HEK293 (cell line): ENCODE measurements around the gene FBXL13.

Experiments
- CTCF ChIA-PET: fragments of 350-600 bp; formaldehyde crosslinking; extraction: SDS; loops from one replicate; lab custom pipeline; 2021; ENCODE audit warnings: antibody characterized with exemption; lab: Yijun Ruan, JAX
- POLR2A ChIA-PET: fragments of 300-600 bp; formaldehyde crosslinking; extraction: SDS; loops from one replicate; lab custom pipeline; 2020; ENCODE audit warnings: antibody characterized with exemption, inconsistent platforms; lab: Yijun Ruan, JAX
- H3K27ac ChIP-seq: fragments of 200-500 bp; sonication (Bioruptor generic); 2 replicates; pipeline ENCODE4 v1.5.1; 2014; ENCODE audit warnings: low read depth, low read length, control low read depth, inconsistent platforms; ENCODE audit errors: extremely low read depth
- H3K36me3 ChIP-seq, 2 experiments: fragments of 200-500 bp in 1 of 2; sonication (Bioruptor generic) in 1 of 2; 1 replicate in 1 of 2; 2 replicates in 1 of 2; pipeline ENCODE4 v1.5.1; 2014 to 2017; ENCODE audit warnings: inconsistent platforms in 2 of 2, low read length in 2 of 2; ENCODE audit not compliant: control insufficient read depth in 2 of 2, insufficient read depth in 1 of 2
- H3K4me1 ChIP-seq: fragments of 200-500 bp; sonication (Bioruptor generic); 2 replicates; pipeline ENCODE4 v1.5.1; 2014; ENCODE audit warnings: mild to moderate bottlenecking, low read length, inconsistent platforms; ENCODE audit not compliant: control insufficient read depth, insufficient read depth
- H3K4me3 ChIP-seq: 2 replicates; pipeline ENCODE4 v1.5.1; 2011; ENCODE audit warnings: low read depth, mild to moderate bottlenecking, control low read depth, low read length, moderate library complexity
- H3K9me3 ChIP-seq: fragments of 200-500 bp; sonication (Bioruptor generic); 2 replicates; pipeline ENCODE4 v1.5.1; 2014; ENCODE audit warnings: low read depth, low read length, inconsistent platforms; ENCODE audit not compliant: control insufficient read depth, insufficient read depth
- ATF2 ChIP-seq: fragments of 450-650 bp; formaldehyde crosslinking; IDR thresholded peaks from 2 replicates; pipeline ENCODE4 v1.5.1; 2016; ENCODE audit warnings: missing biosample characterization, missing genetic modification characterization, low read depth
- KLF8 ChIP-seq: fragments of 450-650 bp; formaldehyde crosslinking; IDR thresholded peaks from 2 replicates; pipeline ENCODE4 v1.5.1; 2016; ENCODE audit warnings: missing biosample characterization, missing genetic modification characterization
- SETDB1 ChIP-seq: IDR thresholded peaks from one replicate; pipeline ENCODE4 v1.6.1; 2017; ENCODE audit warnings: mild to moderate bottlenecking, low read length, moderate library complexity, mixed read lengths; ENCODE audit not compliant: insufficient read length
- TCF7L2 ChIP-seq: IDR thresholded peaks from 2 replicates; pipeline ENCODE4 v1.6.1; 2011; ENCODE audit warnings: low read depth, mild to moderate bottlenecking, inconsistent platforms, low read length, moderate library complexity, borderline replicate concordance
- YY1 ChIP-seq: fragments of 450-650 bp; formaldehyde crosslinking; IDR thresholded peaks from 2 replicates; pipeline ENCODE4 v1.5.1; 2018; ENCODE audit warnings: missing biosample characterization, missing genetic modification characterization
- ZBTB10 ChIP-seq: fragments of 450-650 bp; formaldehyde crosslinking; IDR thresholded peaks from 2 replicates; pipeline ENCODE4 v1.5.1; 2016; ENCODE audit warnings: missing biosample characterization, missing genetic modification characterization
- ZBTB17 ChIP-seq: fragments of 450-650 bp; formaldehyde crosslinking; IDR thresholded peaks from 2 replicates; pipeline ENCODE4 v1.5.1; 2016; ENCODE audit warnings: missing biosample characterization, missing genetic modification characterization
- ZBTB20 ChIP-seq: fragments of 450-650 bp; formaldehyde crosslinking; IDR thresholded peaks from 2 replicates; pipeline ENCODE4 v1.5.1; 2016; ENCODE audit warnings: missing biosample characterization, missing genetic modification characterization
- ZBTB8A ChIP-seq: fragments of 450-650 bp; formaldehyde crosslinking; IDR thresholded peaks from 2 replicates; pipeline ENCODE4 v1.5.1; 2016; ENCODE audit warnings: missing biosample characterization, missing genetic modification characterization
- ZNF138 ChIP-seq: fragments of 450-650 bp; formaldehyde crosslinking; IDR thresholded peaks from 2 replicates; pipeline ENCODE4 v1.5.1; 2016; ENCODE audit warnings: missing biosample characterization, missing genetic modification characterization, borderline replicate concordance
- ZNF2 ChIP-seq: fragments of 450-650 bp; formaldehyde crosslinking; IDR thresholded peaks from 2 replicates; pipeline ENCODE4 v1.5.1; 2016; ENCODE audit warnings: missing biosample characterization, missing genetic modification characterization
- ZNF202 ChIP-seq: fragments of 450-650 bp; formaldehyde crosslinking; IDR thresholded peaks from 2 replicates; pipeline ENCODE4 v1.5.1; 2016; ENCODE audit warnings: missing biosample characterization, missing genetic modification characterization, borderline replicate concordance
- ZNF214 ChIP-seq: fragments of 450-650 bp; formaldehyde crosslinking; IDR thresholded peaks from 2 replicates; pipeline ENCODE4 v1.5.1; 2017; ENCODE audit warnings: missing biosample characterization, mild to moderate bottlenecking, missing genetic modification characterization, borderline replicate concordance
- ZNF341 ChIP-seq: fragments of 450-650 bp; formaldehyde crosslinking; IDR thresholded peaks from 2 replicates; pipeline ENCODE4; 2016; ENCODE audit warnings: low read depth, missing biosample characterization, missing genetic modification characterization
- ZNF416 ChIP-seq: fragments of 450-650 bp; formaldehyde crosslinking; IDR thresholded peaks from 2 replicates; pipeline ENCODE4 v1.5.1; 2016; ENCODE audit warnings: missing biosample characterization, missing genetic modification characterization
- ZNF426 ChIP-seq: fragments of 450-650 bp; formaldehyde crosslinking; IDR thresholded peaks from 2 replicates; pipeline ENCODE4 v1.5.1; 2017; ENCODE audit warnings: missing biosample characterization, missing genetic modification characterization, mild to moderate bottlenecking, inconsistent platforms, moderate library complexity
- ZNF521 ChIP-seq: fragments of 450-650 bp; formaldehyde crosslinking; IDR thresholded peaks from 2 replicates; pipeline ENCODE4 v1.5.1; 2017; ENCODE audit warnings: missing biosample characterization, mild to moderate bottlenecking, missing genetic modification characterization
- ZNF664 ChIP-seq: fragments of 450-650 bp; formaldehyde crosslinking; IDR thresholded peaks from 2 replicates; pipeline ENCODE4 v1.5.1; 2016; ENCODE audit warnings: missing biosample characterization, missing genetic modification characterization
- ZNF768 ChIP-seq: fragments of 450-650 bp; formaldehyde crosslinking; IDR thresholded peaks from 2 replicates; pipeline ENCODE4 v1.5.1; 2018; ENCODE audit warnings: missing biosample characterization, mild to moderate bottlenecking, missing genetic modification characterization
- ZNF777 ChIP-seq: fragments of 450-650 bp; formaldehyde crosslinking; IDR thresholded peaks from 2 replicates; pipeline ENCODE4 v1.5.1; 2017; ENCODE audit warnings: missing biosample characterization, missing genetic modification characterization, borderline replicate concordance
- TF ChIP-seq, protein P1 (sequence below): fragments of 450-650 bp; formaldehyde crosslinking; IDR thresholded peaks from 2 replicates; pipeline ENCODE4 v1.5.1; 2016; ENCODE audit warnings: missing biosample characterization, missing genetic modification characterization, borderline replicate concordance
- TF ChIP-seq, protein P2 (sequence below): fragments of 450-650 bp; formaldehyde crosslinking; IDR thresholded peaks from 2 replicates; pipeline ENCODE4 v1.5.1; 2016; ENCODE audit warnings: missing biosample characterization, missing genetic modification characterization

The FBXL13 gene

GRCh38 chr7:102896585-102896984, 178.0 kb downstream of the FBXL13 start:
- no peaks in the 10 kb centered on the region for H3K36me3 ChIP-seq
- POLR2A ChIA-PET: no interaction called here
- 0 out of 2 replicates have a peak, but pooled peaks have one; percentile 52 for TF ChIP-seq ATF2 (tag by site-specific recombination)
- TF ChIP-seq ZNF521 (tag by site-specific recombination): no peak
- CTCF ChIA-PET: no interaction called here
- H3K27ac ChIP-seq: no peak overlapping the region
- H3K4me3 ChIP-seq: no peak overlapping the region
- H3K4me1 ChIP-seq: peaks cover 8% of the 10 kb centered on the region
- H3K9me3 ChIP-seq: no peaks in the 10 kb centered on the region

DNA sequence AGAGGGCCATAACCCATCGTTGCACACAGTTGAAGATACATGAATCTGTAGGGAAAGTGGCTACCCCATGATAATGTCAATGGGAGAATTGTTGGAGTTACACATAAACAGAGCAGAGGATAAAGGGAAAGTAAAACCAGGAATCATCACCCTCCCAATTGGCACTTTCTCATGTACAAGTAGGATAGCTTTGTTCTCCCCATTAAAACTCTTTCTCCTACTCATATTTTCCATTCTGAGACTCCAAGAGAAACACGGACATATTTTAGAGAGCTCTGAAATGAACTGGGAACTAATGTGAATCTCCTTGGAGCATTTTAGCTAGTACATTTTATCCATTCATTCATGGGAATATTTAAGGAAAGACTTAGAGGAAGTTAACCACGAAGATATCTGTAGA, 179.0 kb downstream of the FBXL13 start:
- H3K4me1 ChIP-seq: peaks cover 8% of the 10 kb centered on the region
- ChIA-PET POLR2A (no interaction called here), CTCF (no interaction called here)
- no peaks in the 10 kb centered on the region for H3K9me3 ChIP-seq
- no peak for TF ChIP-seq ZBTB10
- no peak for TF ChIP-seq ZBTB17 (tag by site-specific recombination)
- no peak for TF ChIP-seq KLF8 (tag by site-specific recombination)
- TF ChIP-seq ZNF138: no peak
- TF ChIP-seq ZBTB8A (tag by site-specific recombination): no peak
- no peak for TF ChIP-seq ZNF416 (tag by site-specific recombination)
- no peak for TF ChIP-seq ZNF202 (tag by site-specific recombination)
- no peak for TF ChIP-seq ZNF341 (tag by site-specific recombination)
- TF ChIP-seq ZBTB20 (tag by site-specific recombination): no peak
- no peak for TF ChIP-seq TCF7L2
- TF ChIP-seq, protein P1, sequence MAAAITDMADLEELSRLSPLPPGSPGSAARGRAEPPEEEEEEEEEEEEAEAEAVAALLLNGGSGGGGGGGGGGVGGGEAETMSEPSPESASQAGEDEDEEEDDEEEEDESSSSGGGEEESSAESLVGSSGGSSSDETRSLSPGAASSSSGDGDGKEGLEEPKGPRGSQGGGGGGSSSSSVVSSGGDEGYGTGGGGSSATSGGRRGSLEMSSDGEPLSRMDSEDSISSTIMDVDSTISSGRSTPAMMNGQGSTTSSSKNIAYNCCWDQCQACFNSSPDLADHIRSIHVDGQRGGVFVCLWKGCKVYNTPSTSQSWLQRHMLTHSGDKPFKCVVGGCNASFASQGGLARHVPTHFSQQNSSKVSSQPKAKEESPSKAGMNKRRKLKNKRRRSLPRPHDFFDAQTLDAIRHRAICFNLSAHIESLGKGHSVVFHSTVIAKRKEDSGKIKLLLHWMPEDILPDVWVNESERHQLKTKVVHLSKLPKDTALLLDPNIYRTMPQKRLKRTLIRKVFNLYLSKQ (tag by site-specific recombination): no peak
- no peak for TF ChIP-seq ZNF214 (tag by site-specific recombination)
- TF ChIP-seq ZNF2 (tag by site-specific recombination): no peak
- TF ChIP-seq ZNF768: no peak
- TF ChIP-seq, protein P2, sequence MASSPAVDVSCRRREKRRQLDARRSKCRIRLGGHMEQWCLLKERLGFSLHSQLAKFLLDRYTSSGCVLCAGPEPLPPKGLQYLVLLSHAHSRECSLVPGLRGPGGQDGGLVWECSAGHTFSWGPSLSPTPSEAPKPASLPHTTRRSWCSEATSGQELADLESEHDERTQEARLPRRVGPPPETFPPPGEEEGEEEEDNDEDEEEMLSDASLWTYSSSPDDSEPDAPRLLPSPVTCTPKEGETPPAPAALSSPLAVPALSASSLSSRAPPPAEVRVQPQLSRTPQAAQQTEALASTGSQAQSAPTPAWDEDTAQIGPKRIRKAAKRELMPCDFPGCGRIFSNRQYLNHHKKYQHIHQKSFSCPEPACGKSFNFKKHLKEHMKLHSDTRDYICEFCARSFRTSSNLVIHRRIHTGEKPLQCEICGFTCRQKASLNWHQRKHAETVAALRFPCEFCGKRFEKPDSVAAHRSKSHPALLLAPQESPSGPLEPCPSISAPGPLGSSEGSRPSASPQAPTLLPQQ (tag by site-specific recombination): no peak
- TF ChIP-seq YY1 (tag by site-specific recombination): no peak
- TF ChIP-seq ZNF664 (tag by site-specific recombination): no peak
- no peak for TF ChIP-seq ZNF426 (tag by site-specific recombination)
- TF ChIP-seq SETDB1: no peak
- no peak for TF ChIP-seq ZNF777 (tag by site-specific recombination)
- H3K27ac ChIP-seq: no peak overlapping the region
- H3K36me3 ChIP-seq: no peaks in the 10 kb centered on the region
- H3K4me3 ChIP-seq: no peak overlapping the region
